ENCODE data around the gene SNX24.

DNA sequence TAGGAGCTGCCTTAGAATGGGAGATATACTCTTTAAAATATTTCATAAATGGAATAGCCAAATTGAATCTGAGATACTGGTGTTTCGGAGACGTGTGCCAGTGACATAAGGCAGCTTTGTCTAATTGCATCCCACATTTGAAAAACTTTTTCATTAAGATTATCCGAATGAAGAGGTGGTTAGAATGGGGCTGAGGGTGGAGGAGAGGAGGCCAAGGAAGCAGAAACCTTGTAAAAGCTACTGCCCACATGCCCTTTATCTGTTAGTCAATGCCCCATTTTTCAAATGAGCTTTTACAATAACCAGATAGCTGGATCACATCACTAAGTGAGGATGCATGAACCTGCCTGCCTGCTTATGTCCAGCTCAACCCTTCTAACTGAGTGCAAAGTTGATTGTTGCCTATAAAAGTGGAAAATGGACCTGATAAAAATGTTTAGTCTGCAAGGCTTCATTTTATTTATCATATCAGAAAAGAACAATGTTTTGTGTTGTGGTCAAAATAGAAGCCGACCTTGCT is 34.8 kb downstream of the SNX24 start:
- TF ChIP-seq CTCF (IDR thresholded peaks at IDR 0.05 in 2 of 3, conservative IDR thresholded peaks at IDR 0.05 in 1 of 3; ENCODE audit: control insufficient read depth in 2 of 3, extremely low read depth in 1 of 3, insufficient read depth in 1 of 3, low read depth in 3 of 3, low read length in 3 of 3): no peak
- TF ChIP-seq, protein P1, sequence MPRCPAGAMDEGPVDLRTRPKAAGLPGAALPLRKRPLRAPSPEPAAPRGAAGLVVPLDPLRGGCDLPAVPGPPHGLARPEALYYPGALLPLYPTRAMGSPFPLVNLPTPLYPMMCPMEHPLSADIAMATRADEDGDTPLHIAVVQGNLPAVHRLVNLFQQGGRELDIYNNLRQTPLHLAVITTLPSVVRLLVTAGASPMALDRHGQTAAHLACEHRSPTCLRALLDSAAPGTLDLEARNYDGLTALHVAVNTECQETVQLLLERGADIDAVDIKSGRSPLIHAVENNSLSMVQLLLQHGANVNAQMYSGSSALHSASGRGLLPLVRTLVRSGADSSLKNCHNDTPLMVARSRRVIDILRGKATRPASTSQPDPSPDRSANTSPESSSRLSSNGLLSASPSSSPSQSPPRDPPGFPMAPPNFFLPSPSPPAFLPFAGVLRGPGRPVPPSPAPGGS (IDR thresholded peaks at IDR 0.05; ENCODE audit: borderline replicate concordance, insufficient read depth, low read depth, low read length, poor library complexity, severe bottlenecking): no peak
- TF ChIP-seq FOS (IDR thresholded peaks at IDR 0.05; ENCODE audit: borderline replicate concordance, extremely low read depth, insufficient read length): no peak
- TF ChIP-seq ZBTB33 (IDR thresholded peaks at IDR 0.05): no peak
- no peak for TF ChIP-seq ESRRA (IDR thresholded peaks at IDR 0.05; ENCODE audit: low read length)
- no peak for TF ChIP-seq YBX1 (IDR thresholded peaks at IDR 0.05)
- no peak for TF ChIP-seq HCFC1 (IDR thresholded peaks at IDR 0.05; ENCODE audit: low read length)
- TF ChIP-seq SMAD1 (IDR thresholded peaks at IDR 0.05; ENCODE audit: low read depth, partially characterized antibody): no peak
- no peak for TF ChIP-seq CREB1 (IDR thresholded peaks at IDR 0.05; ENCODE audit: low read depth)
